ENCODE measurements around the gene ARL5A.

GRCh38 chr2:151837926-151838325, 9.7 kb upstream of the ARL5A start:
- no peak for TF ChIP-seq CTCF (IDR thresholded peaks at IDR 0.05)
- no peak for TF ChIP-seq POLR2A (IDR thresholded peaks at IDR 0.05)

Data from body of pancreas (tissue), 4 donors.